Kidney (tissue), 14 donors: ENCODE data around the gene CARD9. TPM values are rescaled to one million over a fixed set of nuclear protein-coding genes. Genes with fewer than 3 reads are reported as not detected.

Experiments
- DNase-seq, 5 donors: peaks; one replicate each; pipeline ENCODE4 v3.0.0-alpha.2; 2013 to 2020
- FAIRE-seq: peaks from 2 replicates; lab custom pipeline; 2012; peaks lifted over from hg19 to GRCh38; lab: Jason Lieb, UNC
- H3K27ac ChIP-seq, 2 donors: one replicate each; pipeline ENCODE4 v1.7.0; 2013; ENCODE audit warnings: low read depth in 2 of 2, low read length in 2 of 2, inconsistent platforms in 1 of 2
- H3K27me3 ChIP-seq: one replicate; pipeline ENCODE4 v1.7.1; 2013; ENCODE audit warnings: low read length, inconsistent platforms; ENCODE audit not compliant: control insufficient read depth, insufficient read depth
- H3K36me3 ChIP-seq, 3 donors: one replicate each; pipeline versions ENCODE4 v1.7.0 to v1.7.1; 2013; ENCODE audit warnings: low read length in 3 of 3, control low read depth in 1 of 3, inconsistent platforms in 1 of 3; ENCODE audit not compliant: insufficient read depth in 3 of 3, control insufficient read depth in 2 of 3
- H3K4me1 ChIP-seq, 3 donors: one replicate each; pipeline versions ENCODE4 v1.7.0 to v1.7.1; 2013; ENCODE audit warnings: low read length in 3 of 3, inconsistent platforms in 1 of 3, low read depth in 1 of 3; ENCODE audit not compliant: control insufficient read depth in 2 of 3, insufficient read depth in 2 of 3
- H3K4me3 ChIP-seq, 3 donors: one replicate each; pipeline versions ENCODE4 v1.7.0 to v1.8.1; 2013; ENCODE audit warnings: low read length in 3 of 3, control low read depth in 1 of 3, inconsistent platforms in 1 of 3
- H3K9ac ChIP-seq, 3 donors: one replicate each; pipeline versions ENCODE4 v1.7.0 to v1.7.1; 2013; ENCODE audit warnings: low read length in 3 of 3, control low read depth in 1 of 3, inconsistent platforms in 1 of 3
- H3K9me3 ChIP-seq, 3 donors: one replicate each; pipeline versions ENCODE4 v1.7.0 to v1.7.1; 2013; ENCODE audit warnings: low read length in 3 of 3, control low read depth in 1 of 3, inconsistent platforms in 1 of 3; ENCODE audit not compliant: control insufficient read depth in 2 of 3, insufficient read depth in 1 of 3
- intact Hi-C: fragments of 100-400 bp; cut with DNase I; formaldehyde crosslinking; loops from one replicate; pipeline ENCODE4 v1.11.1; 2022
- polyA plus RNA-seq: library from polyadenylated mRNA; stranded (reverse); fragments of 350-450 nt; fragmentation: Illumina TruSeq; extraction: RNeasy Lipid Tissue Mini Kit (QIAGEN cat#74804); gene quantifications from one replicate; pipeline ENCODE4 v1.2.3, GENCODE V29; 2014; ENCODE audit warnings: low read depth, low replicate concordance; ENCODE audit not compliant: insufficient read depth
- total RNA-seq: library from RNA; stranded (reverse); fragmentation: NEBNext Ultra II Directional; extraction: Animal tissue kit (Norgen Biotek cat#: 25700); gene quantifications from one replicate; pipeline ENCODE4 v1.2.1, GENCODE V29; 2021
- TF ChIP-seq, protein P1 (sequence below): IDR thresholded peaks from 3 replicates; pipeline ENCODE4 v1.5.1; 2012; ENCODE audit warnings: mild to moderate bottlenecking, moderate library complexity, borderline replicate concordance; ENCODE audit not compliant: insufficient read depth; ENCODE audit errors: extremely low read depth
- donor health status: control.
- donor health status: control.
- donor health status: control.
- donor health status: control.
- donor health status: control.
- donor health status: DM: yes; HTN: yes; CAD: no.
- donor health status: Normal renal cell carcinoma (clear cell type).

CARD9 gene
- total and polyA plus RNA-seq, 2 donors from 2014 or later = 1.5 to 7.0 TPM

DNA sequence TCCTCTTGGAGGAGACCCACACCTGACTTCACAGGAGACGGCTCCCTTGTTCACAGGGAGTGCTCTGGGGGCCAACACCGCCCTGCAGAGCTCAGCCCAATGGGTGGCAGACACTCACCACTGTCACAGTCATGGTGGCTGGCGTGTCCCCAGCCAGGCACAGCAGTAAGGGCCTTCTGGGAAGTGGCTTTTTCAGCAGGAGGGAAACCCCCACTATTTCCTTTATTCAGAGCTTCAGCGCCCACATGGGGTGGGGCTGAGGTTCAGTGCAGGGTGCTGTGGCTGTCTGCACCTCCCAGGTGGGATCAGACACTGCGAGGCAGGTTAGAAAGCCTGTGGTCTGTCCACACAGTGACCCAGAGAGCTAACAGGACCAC is 30.1 kb upstream of the CARD9 start:
- Histone ChIP-seq H3K9me3 (no peaks in the 10 kb centered on the region), H3K9ac (no peak overlapping the region), H3K36me3 (peaks cover 0 to 10% (median 8%) of the 10 kb centered on the region in 3 donors), H3K27ac (no peak overlapping the region), H3K4me1 (peaks cover 0 to 14% (median 4%) of the 10 kb centered on the region in 3 donors), H3K4me3 (no peak overlapping the region), H3K27me3 (no peaks in the 10 kb centered on the region)
- no peak for FAIRE-seq
- intact Hi-C loops = no loop called here
- DNase-seq = no peak
- TF ChIP-seq, protein P1, sequence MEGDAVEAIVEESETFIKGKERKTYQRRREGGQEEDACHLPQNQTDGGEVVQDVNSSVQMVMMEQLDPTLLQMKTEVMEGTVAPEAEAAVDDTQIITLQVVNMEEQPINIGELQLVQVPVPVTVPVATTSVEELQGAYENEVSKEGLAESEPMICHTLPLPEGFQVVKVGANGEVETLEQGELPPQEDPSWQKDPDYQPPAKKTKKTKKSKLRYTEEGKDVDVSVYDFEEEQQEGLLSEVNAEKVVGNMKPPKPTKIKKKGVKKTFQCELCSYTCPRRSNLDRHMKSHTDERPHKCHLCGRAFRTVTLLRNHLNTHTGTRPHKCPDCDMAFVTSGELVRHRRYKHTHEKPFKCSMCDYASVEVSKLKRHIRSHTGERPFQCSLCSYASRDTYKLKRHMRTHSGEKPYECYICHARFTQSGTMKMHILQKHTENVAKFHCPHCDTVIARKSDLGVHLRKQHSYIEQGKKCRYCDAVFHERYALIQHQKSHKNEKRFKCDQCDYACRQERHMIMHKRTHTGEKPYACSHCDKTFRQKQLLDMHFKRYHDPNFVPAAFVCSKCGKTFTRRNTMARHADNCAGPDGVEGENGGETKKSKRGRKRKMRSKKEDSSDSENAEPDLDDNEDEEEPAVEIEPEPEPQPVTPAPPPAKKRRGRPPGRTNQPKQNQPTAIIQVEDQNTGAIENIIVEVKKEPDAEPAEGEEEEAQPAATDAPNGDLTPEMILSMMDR = no peak

GRCh38 chr9:136402067-136402466 is 28.6 kb upstream of the CARD9 start:
- TF ChIP-seq, protein P1 = no peak
- no peaks in the 10 kb centered on the region for H3K27me3 ChIP-seq
- intact Hi-C loops = no loop called here
- DNase-seq = no peak
- H3K36me3 ChIP-seq = peaks cover 0 to 10% (median 7%) of the 10 kb centered on the region in 3 donors
- FAIRE-seq = no peak
- H3K9ac ChIP-seq = no peak overlapping the region
- H3K9me3 ChIP-seq = no peaks in the 10 kb centered on the region
- H3K27ac ChIP-seq = no peak overlapping the region
- H3K4me3 ChIP-seq = no peak overlapping the region
- H3K4me1 ChIP-seq = peaks cover 0 to 14% (median 4%) of the 10 kb centered on the region in 3 donors

- FAIRE-seq = no peak
- no peaks in the 10 kb centered on the region for H3K9me3 ChIP-seq
These were observed 27.9 kb upstream of the CARD9 start for GRCh38 chr9:136401173-136401922.

More at GRCh38 chr9:136401173-136401922, 27.9 kb upstream of the CARD9 start:
- no peak overlapping the region for H3K4me3 ChIP-seq
- H3K27ac ChIP-seq = no peak overlapping the region
- no peak overlapping the region for H3K9ac ChIP-seq
- peaks cover 0 to 14% (median 4%) of the 10 kb centered on the region in 3 donors for H3K4me1 ChIP-seq
- TF ChIP-seq, protein P1 = no peak
- no peak for DNase-seq
- no peaks in the 10 kb centered on the region for H3K27me3 ChIP-seq
- H3K36me3 ChIP-seq = peaks cover 0 to 11% (median 8%) of the 10 kb centered on the region in 3 donors
- intact Hi-C loops = no loop called here
